ENCODE measurements around the gene MYL6. TPM values are rescaled to one million over a fixed set of nuclear protein-coding genes. Genes with fewer than 3 reads are reported as not detected.
"Not testable (repeated sequence)": the region's sequence is repeated elsewhere in the genome, so short reads cannot be mapped to it uniquely, and the experiment has no call there.

Gene MYL6
- total and polyA plus RNA-seq, 2 donors = 2,133 to 7,162 TPM

GRCh38 chr12:56169229-56169759 is 11.1 kb downstream of the MYL6 start:
- WGBS = 90% methylated on average over 11 of the region's 11 CpGs
- Histone ChIP-seq H3K4me3 (ENCODE audit: low read depth, low read length) (no peak overlapping the region), H3K4me1 (ENCODE audit: insufficient read depth) (no peaks in the 10 kb centered on the region), H3K36me3 (ENCODE audit: insufficient read depth) (peaks cover 14% of the 10 kb centered on the region), H3K27ac (ENCODE audit: low read depth) (no peak overlapping the region)
- no peak for DNase-seq (ENCODE audit: extremely low spot score)

- Histone ChIP-seq H3K4me1 (ENCODE audit: insufficient read depth) (no peaks in the 10 kb centered on the region), H3K4me3 (ENCODE audit: low read depth, low read length) (no peak overlapping the region), H3K27ac (ENCODE audit: low read depth) (no peak overlapping the region), H3K36me3 (ENCODE audit: insufficient read depth) (peaks cover 11% of the 10 kb centered on the region)
- 91% methylated on average over 7 of the region's 7 CpGs for WGBS
- no peak for DNase-seq (ENCODE audit: extremely low spot score)
These were observed 14.7 kb downstream of the MYL6 start for GRCh38 chr12:56172839-56173238.

GRCh38 chr12:56178347-56178746 is 20.2 kb downstream of the MYL6 start:
- DNase-seq (ENCODE audit: extremely low spot score) = no peak
- H3K4me1 ChIP-seq (ENCODE audit: insufficient read depth) = no peaks in the 10 kb centered on the region
- no peak overlapping the region for H3K4me3 ChIP-seq (ENCODE audit: low read depth, low read length)
- WGBS = 86% methylated on average over 3 of the region's 3 CpGs
- peaks cover 8% of the 10 kb centered on the region for H3K36me3 ChIP-seq (ENCODE audit: insufficient read depth)
- H3K27ac ChIP-seq (ENCODE audit: low read depth) = no peak overlapping the region

- no peak for DNase-seq (ENCODE audit: extremely low spot score)
- H3K4me3 ChIP-seq (ENCODE audit: low read depth, low read length) = no peak overlapping the region
- 49% methylated on average over 2 of the region's 2 CpGs for WGBS
- no peak overlapping the region for H3K27ac ChIP-seq (ENCODE audit: low read depth)
- no peaks in the 10 kb centered on the region for H3K4me1 ChIP-seq (ENCODE audit: insufficient read depth)
- H3K36me3 ChIP-seq (ENCODE audit: insufficient read depth) = peaks cover 8% of the 10 kb centered on the region
These were observed 28.8 kb downstream of the MYL6 start for GRCh38 chr12:56186957-56187356.

GRCh38 chr12:56188131-56188777 is 30.1 kb downstream of the MYL6 start:
- Histone ChIP-seq H3K27ac (ENCODE audit: low read depth) (no peak overlapping the region), H3K4me3 (ENCODE audit: low read depth, low read length) (peak overlapping the region; percentile 87), H3K36me3 (ENCODE audit: insufficient read depth) (peaks cover 3% of the 10 kb centered on the region), H3K4me1 (ENCODE audit: insufficient read depth) (no peaks in the 10 kb centered on the region)
- WGBS = 9% methylated on average over 10 of the region's 10 CpGs
- DNase-seq (ENCODE audit: extremely low spot score) = no peak

GRCh38 chr12:56188778-56189098 is 30.6 kb downstream of the MYL6 start:
- WGBS = under 1% methylated on average over 17 of the region's 17 CpGs
- no peak for DNase-seq (ENCODE audit: extremely low spot score)
- no peaks in the 10 kb centered on the region for H3K4me1 ChIP-seq (ENCODE audit: insufficient read depth)
- no peaks in the 10 kb centered on the region for H3K36me3 ChIP-seq (ENCODE audit: insufficient read depth)
- H3K4me3 ChIP-seq (ENCODE audit: low read depth, low read length) = peak overlapping the region; percentile 87
- peak overlapping the region; percentile 62 for H3K27ac ChIP-seq (ENCODE audit: low read depth)

GRCh38 chr12:56189099-56189917 is 31.1 kb downstream of the MYL6 start, which contains the start of gene SMARCC2:
Gene SMARCC2 (minus strand): TSS chr12:56189483. CDS start chr12:56189461, 22 bp downstream.
- WGBS = 2% methylated on average over 90 of the region's 93 CpGs
- DNase-seq (ENCODE audit: extremely low spot score) = peak; percentile 28

GRCh38 chr12:56189918-56190694 is 31.9 kb downstream of the MYL6 start:
- DNase-seq (ENCODE audit: extremely low spot score) = peak; percentile 81
- WGBS = 1% methylated on average over 42 of the region's 42 CpGs
- Histone ChIP-seq H3K27ac (ENCODE audit: low read depth) (peak overlapping the region; percentile 76), H3K4me3 (ENCODE audit: low read depth, low read length) (peak overlapping the region; percentile 87), H3K36me3 (ENCODE audit: insufficient read depth) (no peaks in the 10 kb centered on the region), H3K4me1 (ENCODE audit: insufficient read depth) (no peaks in the 10 kb centered on the region)

More at GRCh38 chr12:56189099-56189917, 31.1 kb downstream of the MYL6 start, which contains the start of gene SMARCC2:
- Histone ChIP-seq H3K36me3 (ENCODE audit: insufficient read depth) (no peaks in the 10 kb centered on the region), H3K4me3 (ENCODE audit: low read depth, low read length) (peak within 1 kb of the TSS; percentile 87), H3K4me1 (ENCODE audit: insufficient read depth) (no peaks in the 10 kb centered on the region), H3K27ac (ENCODE audit: low read depth) (peak within 1 kb of the TSS; percentile 88)

GRCh38 chr12:56190695-56191155 is 32.6 kb downstream of the MYL6 start:
- DNase-seq (ENCODE audit: extremely low spot score) = no peak
- WGBS = 24% methylated on average over 9 of the region's 9 CpGs
- H3K4me1 ChIP-seq (ENCODE audit: insufficient read depth) = no peaks in the 10 kb centered on the region
- no peak overlapping the region for H3K27ac ChIP-seq (ENCODE audit: low read depth)
- H3K4me3 ChIP-seq (ENCODE audit: low read depth, low read length) = no peak overlapping the region
- H3K36me3 ChIP-seq (ENCODE audit: insufficient read depth) = no peaks in the 10 kb centered on the region

- no peak overlapping the region for H3K4me3 ChIP-seq (ENCODE audit: low read depth, low read length)
- no peak for DNase-seq (ENCODE audit: extremely low spot score)
- no peaks in the 10 kb centered on the region for H3K36me3 ChIP-seq (ENCODE audit: insufficient read depth)
- H3K27ac ChIP-seq (ENCODE audit: low read depth) = no peak overlapping the region
- no peaks in the 10 kb centered on the region for H3K4me1 ChIP-seq (ENCODE audit: insufficient read depth)
These were observed 34.4 kb downstream of the MYL6 start for GRCh38 chr12:56192582-56192981.

GRCh38 chr12:56193025-56193578 is 34.9 kb downstream of the MYL6 start:
- Histone ChIP-seq H3K4me1 (ENCODE audit: insufficient read depth) (no peaks in the 10 kb centered on the region), H3K4me3 (ENCODE audit: low read depth, low read length) (no peak overlapping the region), H3K36me3 (ENCODE audit: insufficient read depth) (no peaks in the 10 kb centered on the region), H3K27ac (ENCODE audit: low read depth) (no peak overlapping the region)
- WGBS = 47% methylated on average over 1 of the region's 1 CpG
- peak; percentile 71 for DNase-seq (ENCODE audit: extremely low spot score)

GRCh38 chr12:56196818-56197550 is 38.8 kb downstream of the MYL6 start:
- not testable (repeated sequence) for DNase-seq (ENCODE audit: extremely low spot score); H3K4me1 ChIP-seq (ENCODE audit: insufficient read depth); H3K4me3 ChIP-seq (ENCODE audit: low read depth, low read length); H3K27ac ChIP-seq (ENCODE audit: low read depth); H3K36me3 ChIP-seq (ENCODE audit: insufficient read depth)
- 52% methylated on average over 11 of the region's 11 CpGs for WGBS
